ENCODE data around the gene COBL.

COBL gene

GRCh38 chr7:51027935-51028830, 288.4 kb downstream of the COBL start:
- DNase-seq (ENCODE audit: low read depth in 2 of 3, low spot score in 1 of 3), result no peak

- no peak for DNase-seq (ENCODE audit: low read depth in 2 of 3, low spot score in 1 of 3)
Observed at GRCh38 chr7:51027106-51027934, 289.3 kb downstream of the COBL start.

GRCh38 chr7:51026341-51026740, 290.3 kb downstream of the COBL start:
- no peak for DNase-seq (ENCODE audit: low read depth in 2 of 3, low spot score in 1 of 3)

GRCh38 chr7:51025668-51026067, 290.9 kb downstream of the COBL start:
- DNase-seq (ENCODE audit: low read depth in 2 of 3, low spot score in 1 of 3), result no peak

- no peak for DNase-seq (ENCODE audit: low read depth in 2 of 3, low spot score in 1 of 3)
Observed at GRCh38 chr7:51024867-51025266, 291.7 kb downstream of the COBL start.

GRCh38 chr7:51023547-51023946, 293.1 kb downstream of the COBL start:
- no peak for DNase-seq (ENCODE audit: low read depth in 2 of 3, low spot score in 1 of 3)

- no peak for DNase-seq (ENCODE audit: low read depth in 2 of 3, low spot score in 1 of 3)
Observed at GRCh38 chr7:51022821-51023220, 293.8 kb downstream of the COBL start.

GRCh38 chr7:51021906-51022570, 294.6 kb downstream of the COBL start:
- no peak for DNase-seq (ENCODE audit: low read depth in 2 of 3, low spot score in 1 of 3)

GRCh38 chr7:51020944-51021343, 295.7 kb downstream of the COBL start:
- DNase-seq (ENCODE audit: low read depth in 2 of 3, low spot score in 1 of 3), result no peak

- no peak for DNase-seq (ENCODE audit: low read depth in 2 of 3, low spot score in 1 of 3)
Observed at GRCh38 chr7:51019891-51020870, 296.4 kb downstream of the COBL start.

- no peak for DNase-seq (ENCODE audit: low read depth in 2 of 3, low spot score in 1 of 3)
Observed at GRCh38 chr7:51019191-51019844, 297.3 kb downstream of the COBL start.

GRCh38 chr7:51017576-51018535, 298.8 kb downstream of the COBL start:
- no peak for DNase-seq (ENCODE audit: low read depth in 2 of 3, low spot score in 1 of 3)

- no peak for DNase-seq (ENCODE audit: low read depth in 2 of 3, low spot score in 1 of 3)
Observed at GRCh38 chr7:51016546-51016945, 300.1 kb downstream of the COBL start.

- DNase-seq (ENCODE audit: low read depth in 2 of 3, low spot score in 1 of 3), result no peak
Observed at GRCh38 chr7:51015581-51015980, 301.0 kb downstream of the COBL start.

GRCh38 chr7:51014811-51015210, 301.8 kb downstream of the COBL start:
- no peak for DNase-seq (ENCODE audit: low read depth in 2 of 3, low spot score in 1 of 3)

- no peak for DNase-seq (ENCODE audit: low read depth in 2 of 3, low spot score in 1 of 3)
Observed at GRCh38 chr7:51013861-51014511, 302.6 kb downstream of the COBL start.

- no peak for DNase-seq (ENCODE audit: low read depth in 2 of 3, low spot score in 1 of 3)
Observed at GRCh38 chr7:51013218-51013786, 303.3 kb downstream of the COBL start.

All from stimulated activated CD4-positive, alpha-beta T cell treated with anti-CD3 and anti-CD28 coated beads, Interleukin-12 subunit alpha, Interleukin-12 subunit beta, amount 100 ng/mL, for 48 hours (primary cell).